ENCODE data around the gene MEIS3.

GRCh38 chr19:47357788-47358680 lies 61.3 kb downstream of the MEIS3 start:
- TF ChIP-seq USF2 (IDR thresholded peaks at IDR 0.05; ENCODE audit: borderline replicate concordance, low read depth, low read length) (no peak), CTCF (IDR thresholded peaks at IDR 0.05) (peak; percentile 36), FOXJ3 (CRISPR knock-in tag; IDR thresholded peaks at IDR 0.05) (no peak), CHD2 (IDR thresholded peaks at IDR 0.05; ENCODE audit: low read length, partially characterized antibody) (no peak), SIN3A (IDR thresholded peaks at IDR 0.05; ENCODE audit: borderline replicate concordance, low read depth, low read length) (no peak), RCOR1 (IDR thresholded peaks at IDR 0.05; ENCODE audit: low read length) (no peak), MEF2A (IDR thresholded peaks at IDR 0.05; ENCODE audit: borderline replicate concordance, low read depth) (no peak), POLR2AphosphoS5 (IDR thresholded peaks at IDR 0.05; ENCODE audit: low read depth, low read length) (no peak), MXI1 (IDR thresholded peaks at IDR 0.05; ENCODE audit: low read depth, low read length) (no peak), GATA2 (CRISPR knock-in tag; IDR thresholded peaks at IDR 0.05) (no peak), MAX (IDR thresholded peaks at IDR 0.05; ENCODE audit: low read depth) (no peak), ZBTB33 (IDR thresholded peaks at IDR 0.05; ENCODE audit: borderline replicate concordance, low read depth) (no peak), SMC3 (IDR thresholded peaks at IDR 0.05; ENCODE audit: low read depth, low read length) (no peak)

Measured in SK-N-SH (cell line).